ENCODE measurements around the gene NUTM2D.
"Not testable (repeated sequence)": the region's sequence is repeated elsewhere in the genome, so short reads cannot be mapped to it uniquely, and the experiment has no call there.

The NUTM2D gene, protein sequence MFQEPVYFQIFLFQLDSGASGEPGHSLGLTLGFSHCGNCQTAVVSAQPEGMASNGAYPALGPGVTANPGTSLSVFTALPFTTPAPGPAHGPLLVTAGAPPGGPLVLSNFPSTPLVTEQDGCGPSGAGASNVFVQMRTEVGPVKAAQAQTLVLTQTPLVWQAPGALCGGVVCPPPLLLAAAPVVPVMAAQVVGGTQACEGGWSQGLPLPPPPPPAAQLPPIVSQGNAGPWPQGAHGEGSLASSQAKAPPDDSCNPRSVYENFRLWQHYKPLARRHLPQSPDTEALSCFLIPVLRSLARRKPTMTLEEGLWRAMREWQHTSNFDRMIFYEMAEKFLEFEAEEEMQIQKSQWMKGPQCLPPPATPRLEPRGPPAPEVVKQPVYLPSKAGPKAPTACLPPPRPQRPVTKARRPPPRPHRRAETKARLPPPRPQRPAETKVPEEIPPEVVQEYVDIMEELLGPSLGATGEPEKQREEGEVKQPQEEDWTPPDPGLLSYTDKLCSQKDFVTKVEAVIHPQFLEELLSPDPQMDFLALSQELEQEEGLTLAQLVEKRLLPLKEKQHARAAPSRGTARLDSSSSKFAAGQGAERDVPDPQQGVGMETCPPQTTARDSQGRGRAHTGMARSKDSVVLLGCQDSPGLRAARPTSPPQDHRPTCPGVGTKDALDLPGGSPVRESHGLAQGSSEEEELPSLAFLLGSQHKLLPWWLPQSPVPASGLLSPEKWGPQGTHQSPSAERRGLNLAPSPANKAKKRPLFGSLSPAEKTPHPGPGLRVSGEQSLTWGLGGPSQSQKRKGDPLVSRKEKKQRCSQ

DNA sequence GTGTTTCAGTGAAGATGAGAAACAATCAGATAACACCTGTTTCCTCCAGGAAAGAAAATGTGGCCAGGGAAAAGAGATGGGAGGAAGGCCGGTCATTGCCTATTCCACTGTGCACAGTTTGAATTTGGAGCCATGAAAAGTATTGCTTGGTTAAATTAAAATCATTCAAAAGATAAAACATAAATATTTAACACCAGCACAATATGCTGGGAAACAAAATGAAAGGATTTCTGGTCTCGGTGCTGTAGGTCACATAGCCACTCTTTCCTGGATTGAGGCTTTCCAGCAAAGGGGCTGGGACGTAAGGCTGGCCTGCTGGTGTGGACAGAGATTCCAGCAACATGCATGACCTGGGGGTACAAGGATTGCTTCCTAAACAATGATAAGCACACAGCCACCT lies at the start of gene NUTM2D:
Gene NUTM2D, plus strand, starts transcription at position 301 of the 400 bp plus-strand sequence. CDS start 522 bp downstream, outside the sequence.
- DNase-seq, result not testable (repeated sequence)

DNA sequence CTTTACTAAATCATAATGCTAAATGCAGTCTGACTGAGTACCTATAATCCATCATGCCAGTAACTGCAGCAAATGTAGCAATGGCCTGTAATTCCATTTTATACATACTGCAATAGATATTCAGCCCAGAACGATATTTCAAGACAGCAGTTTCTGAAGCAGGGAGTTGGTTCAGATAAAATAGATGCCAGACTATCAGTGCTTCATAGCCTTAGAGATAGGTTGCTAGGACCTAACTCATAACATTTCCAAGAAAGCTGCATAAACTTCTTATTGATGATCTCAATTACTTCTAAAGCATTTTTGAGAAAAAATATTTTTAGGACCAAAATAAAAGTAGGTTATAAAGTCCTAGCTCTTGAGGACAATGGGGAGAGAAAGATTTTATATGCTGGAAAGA lies 48.8 kb upstream of the NUTM2D start:
- DNase-seq, result not testable (repeated sequence)

DNA sequence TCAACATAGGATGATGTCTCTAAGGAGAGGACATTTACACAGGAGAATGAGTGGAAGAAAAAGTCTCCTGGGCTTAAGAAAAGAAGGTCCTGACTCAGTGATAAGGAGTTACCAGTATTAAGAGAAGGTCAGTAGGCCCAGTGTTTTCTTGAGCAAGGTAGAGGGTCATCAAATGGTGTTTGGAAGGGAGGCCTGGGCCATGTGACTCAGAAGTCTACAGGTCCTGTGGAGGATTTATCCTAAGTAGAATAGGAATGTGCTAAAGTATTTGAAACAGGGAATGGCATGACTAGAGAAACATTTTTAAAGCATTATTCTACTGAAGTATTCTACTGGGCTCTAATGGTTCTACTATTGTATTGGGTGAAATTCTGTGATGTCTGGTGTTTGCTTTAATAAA lies 47.9 kb upstream of the NUTM2D start:
- not testable (repeated sequence) for DNase-seq

DNA sequence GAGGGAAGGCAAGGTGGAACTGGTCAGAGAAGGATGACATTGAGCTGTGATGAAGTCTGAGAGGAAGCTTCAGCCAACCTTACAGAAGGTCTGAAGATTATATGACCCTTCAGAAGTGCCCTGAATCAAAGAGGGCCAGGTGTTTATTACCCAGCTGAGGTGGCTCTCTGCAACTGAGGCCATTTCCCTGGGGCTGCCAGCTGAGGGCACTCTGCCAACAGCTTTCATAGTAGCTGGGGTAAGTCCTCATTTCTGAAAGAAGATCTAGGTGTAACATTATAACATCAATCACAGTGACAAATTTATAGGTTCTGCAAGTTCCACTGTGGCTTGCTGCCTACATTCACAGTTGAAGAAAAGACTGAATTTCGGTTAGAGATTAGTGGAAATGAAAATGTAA lies 46.0 kb upstream of the NUTM2D start:
- not testable (repeated sequence) for DNase-seq

DNA sequence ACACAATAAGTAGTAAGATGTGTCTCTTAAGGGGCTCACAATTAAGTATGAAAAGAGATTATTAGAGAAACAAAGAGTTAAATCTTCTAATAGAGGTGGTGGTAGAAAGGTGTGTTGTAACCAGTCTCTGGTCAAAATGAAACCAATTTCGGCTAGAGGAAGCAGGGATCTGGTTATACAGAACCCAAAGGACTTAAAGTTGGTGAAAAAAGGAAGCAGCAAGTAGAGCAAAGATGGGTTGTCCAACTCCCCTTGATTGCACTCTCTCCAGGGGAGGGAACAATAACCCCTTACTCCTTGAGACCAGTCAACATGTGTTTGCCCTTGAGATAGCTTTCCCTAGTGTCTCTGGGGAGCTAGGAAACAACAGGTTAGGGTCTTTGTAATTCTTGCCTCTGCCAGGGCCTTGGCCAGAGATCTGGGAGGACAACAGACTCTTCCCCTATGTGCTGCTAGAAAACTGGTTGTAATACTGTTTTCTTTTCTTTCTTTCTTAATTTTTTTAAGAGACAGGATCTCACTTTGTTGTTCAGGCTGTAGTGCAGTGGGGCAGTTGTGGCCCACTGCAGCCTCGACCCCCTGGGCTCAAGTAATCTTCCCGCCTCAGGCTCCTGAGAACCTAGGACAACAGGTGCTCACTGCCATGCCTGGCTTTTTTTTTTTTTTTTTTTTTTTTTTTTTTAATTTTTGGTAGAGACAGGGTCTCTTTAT lies 43.7 kb upstream of the NUTM2D start:
- DNase-seq, result not testable (repeated sequence)

DNA sequence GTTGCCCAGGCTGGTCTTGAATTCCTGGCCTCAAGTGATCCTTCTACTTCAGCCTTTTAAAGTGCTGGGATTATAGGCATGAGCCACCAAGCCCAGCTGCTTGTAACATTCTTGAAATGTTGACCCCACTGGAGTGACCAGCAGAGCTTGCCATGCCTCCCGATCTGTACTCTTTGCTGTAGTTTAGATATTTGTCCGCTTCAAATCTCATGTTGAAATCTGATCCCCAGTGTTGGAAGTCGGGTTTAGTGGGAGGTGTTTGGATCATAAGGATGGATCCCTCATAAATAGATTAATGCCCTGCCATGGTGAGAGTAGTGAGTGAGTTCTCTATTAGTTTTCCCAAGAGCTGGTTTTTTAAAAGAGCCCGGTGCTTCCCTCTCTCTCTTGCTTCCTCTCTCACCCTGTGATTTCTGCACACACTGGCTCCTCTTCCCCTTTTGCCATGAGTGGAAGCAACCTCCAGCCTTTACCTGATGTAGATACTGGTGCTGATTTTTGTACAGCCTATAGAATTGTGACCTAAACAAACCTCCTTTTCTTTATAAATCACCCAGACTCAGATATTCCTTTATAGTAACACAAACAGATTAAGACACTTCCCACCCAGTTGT lies 43.1 kb upstream of the NUTM2D start:
- DNase-seq, result not testable (repeated sequence)

DNA sequence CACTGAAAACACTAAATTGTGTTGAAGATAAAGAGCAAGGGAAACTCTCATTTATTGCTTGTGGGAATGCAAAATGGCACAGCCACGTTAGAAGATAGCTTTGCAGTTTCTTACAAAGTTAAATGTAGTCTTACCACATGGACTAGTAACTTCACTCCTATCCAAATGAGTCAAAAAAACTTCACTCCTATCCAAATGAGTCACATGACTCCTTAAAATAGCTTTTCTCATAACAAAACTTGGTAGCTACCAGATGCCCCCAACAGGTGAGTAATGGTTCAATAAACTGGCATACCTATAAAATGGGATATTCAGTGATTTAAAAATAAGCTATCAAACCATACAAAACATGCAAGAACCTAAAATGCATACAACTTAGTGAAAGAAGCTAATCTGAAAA lies 36.0 kb upstream of the NUTM2D start:
- not testable (repeated sequence) for DNase-seq

DNA sequence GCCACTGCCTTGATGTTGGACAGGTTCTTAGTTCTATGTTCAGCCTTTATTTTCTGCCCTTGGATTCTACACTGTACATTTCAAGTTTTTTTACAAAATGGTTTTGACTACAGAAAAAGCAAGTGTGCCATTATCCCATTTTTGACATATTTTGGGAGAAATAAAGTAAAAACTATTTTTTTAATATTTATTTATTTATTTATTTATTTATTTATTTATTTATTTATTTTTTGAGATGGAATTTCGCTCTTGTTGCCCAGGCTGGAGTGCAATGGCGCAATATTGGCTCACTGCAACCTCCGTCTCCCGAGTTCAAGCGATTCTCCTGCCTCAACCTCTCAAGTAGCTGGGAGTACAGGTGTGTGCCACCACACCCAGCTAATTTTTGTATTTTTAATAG lies 33.0 kb upstream of the NUTM2D start:
- not testable (repeated sequence) for DNase-seq

DNA sequence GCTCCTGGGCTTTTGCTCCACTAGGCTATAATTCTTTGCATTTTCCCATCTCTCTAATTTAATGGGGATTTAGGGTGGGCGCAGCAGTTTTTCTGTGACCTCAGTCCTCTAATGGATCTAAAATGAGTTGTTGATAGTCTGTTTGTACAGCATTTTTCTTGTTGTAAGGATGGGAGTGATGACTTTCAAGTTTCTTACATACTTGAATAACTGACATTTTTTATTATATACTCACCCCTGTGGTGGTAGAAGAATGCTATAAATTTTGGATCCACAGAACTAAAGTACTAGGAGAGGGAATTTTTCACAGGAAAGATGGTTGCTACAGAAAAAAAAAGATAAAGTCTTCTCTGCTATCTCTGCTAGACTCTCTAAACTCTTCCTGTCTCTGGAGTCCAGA lies 29.6 kb upstream of the NUTM2D start:
- DNase-seq, result not testable (repeated sequence)

DNA sequence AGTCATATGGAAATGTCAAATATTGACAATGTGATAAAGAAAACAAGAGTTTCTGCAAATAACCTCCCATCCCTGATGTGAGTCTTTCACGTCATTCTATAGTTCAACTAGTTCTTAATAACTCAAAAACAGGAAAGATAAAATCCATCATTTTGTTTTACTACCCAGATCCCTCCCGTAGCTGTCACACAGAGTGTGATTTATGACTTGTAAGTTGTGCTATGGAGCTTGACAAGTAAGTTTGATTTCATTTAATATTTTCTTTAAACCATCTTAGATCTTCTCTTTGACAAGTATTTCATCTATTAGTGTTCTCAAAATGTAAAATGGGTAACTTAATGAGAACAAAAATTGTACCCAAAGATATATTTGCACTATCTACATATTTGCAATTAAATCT lies 28.4 kb upstream of the NUTM2D start:
- not testable (repeated sequence) for DNase-seq

DNA sequence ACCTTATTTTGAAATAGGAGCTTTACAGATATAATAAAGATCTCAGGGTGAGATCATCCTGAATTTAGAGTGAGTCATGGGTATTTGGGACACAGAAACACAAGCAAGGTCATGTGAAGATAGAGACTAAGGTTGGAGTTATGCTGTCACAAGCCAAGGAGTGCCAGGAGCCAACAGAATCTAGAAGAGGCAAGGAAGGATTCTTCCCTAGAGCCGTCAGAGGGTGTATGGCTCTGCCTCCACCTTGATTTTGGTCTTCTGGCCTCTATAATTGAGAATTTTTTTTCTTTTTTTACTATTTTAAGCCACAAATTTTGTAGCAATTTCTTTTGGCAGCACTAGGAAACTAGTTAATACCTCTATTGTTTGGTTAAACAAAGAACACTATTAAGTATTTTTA lies 24.9 kb upstream of the NUTM2D start:
- not testable (repeated sequence) for DNase-seq

DNA sequence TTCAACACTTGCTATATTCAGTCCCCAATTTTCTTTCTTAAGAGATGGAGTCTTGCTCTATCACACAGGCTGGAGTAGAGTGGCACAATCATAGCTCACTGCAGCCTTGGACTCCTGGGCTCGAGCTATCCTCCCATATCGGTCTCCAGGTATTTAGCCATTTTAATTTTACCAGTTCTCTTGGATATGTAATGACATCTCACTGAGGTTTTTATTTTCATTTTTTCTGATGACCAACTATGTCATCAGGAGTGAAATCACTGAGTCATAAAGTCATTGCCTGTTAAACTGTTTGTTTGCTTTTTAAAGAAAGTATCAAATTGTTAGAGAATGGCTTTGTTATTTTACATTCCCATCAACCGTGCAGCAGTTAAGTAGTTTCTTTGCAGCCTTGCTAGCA lies 17.1 kb upstream of the NUTM2D start:
- not testable (repeated sequence) for DNase-seq

DNA sequence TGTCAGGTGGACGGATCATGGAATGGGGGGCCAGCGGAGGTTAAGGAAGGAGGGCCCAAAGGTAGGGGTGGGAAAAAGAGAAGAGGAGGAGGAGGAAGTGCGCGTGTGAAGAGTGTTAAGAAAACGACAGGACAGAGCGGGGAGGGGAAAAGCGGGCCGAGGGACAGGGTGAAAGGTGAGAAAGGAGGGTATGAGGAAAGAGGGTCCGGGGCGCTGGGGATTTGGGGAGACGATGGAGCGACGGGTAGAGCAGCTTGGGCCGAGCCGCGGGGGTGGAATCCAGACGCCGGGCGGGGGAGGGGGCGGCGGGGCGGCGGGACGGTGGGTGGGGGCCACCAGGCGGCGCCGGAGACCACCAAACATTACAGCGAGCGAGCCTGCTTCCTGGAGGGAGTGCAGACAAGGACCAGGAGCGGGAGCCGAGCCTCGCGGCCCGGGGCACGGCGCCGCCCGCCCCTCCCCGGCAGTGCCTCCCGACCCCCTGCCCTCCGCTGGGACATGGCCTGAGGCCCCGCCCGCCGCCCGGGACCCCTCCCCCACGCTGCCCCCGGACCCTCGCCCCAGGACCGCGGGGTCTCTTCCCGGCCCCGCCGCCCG lies 15.9 kb upstream of the NUTM2D start:
- not testable (repeated sequence) for DNase-seq

DNA sequence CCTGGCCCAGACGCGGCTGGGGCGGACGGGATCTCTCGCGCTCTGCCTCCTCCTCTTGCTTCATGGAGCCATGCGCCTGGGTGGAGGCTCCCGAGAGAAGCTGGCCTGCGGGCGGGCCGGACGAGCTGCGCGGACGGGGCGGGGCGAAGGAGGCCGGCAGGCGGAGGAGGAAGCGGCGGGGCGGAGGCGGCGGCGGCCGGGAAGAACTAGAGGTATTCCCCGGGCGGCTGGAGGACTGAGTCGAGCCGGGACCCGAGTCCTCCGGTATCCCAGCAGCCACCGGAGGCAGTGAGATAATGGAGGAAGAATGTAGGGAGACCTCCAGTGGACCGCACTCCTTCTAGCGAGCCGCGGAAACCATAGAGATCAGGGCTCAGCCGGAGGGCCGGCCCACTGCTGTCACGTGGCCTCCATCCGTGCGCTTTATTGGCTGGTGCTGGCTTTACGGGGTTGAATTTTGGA lies 15.3 kb upstream of the NUTM2D start:
- DNase-seq, result peak; percentile 67

DNA sequence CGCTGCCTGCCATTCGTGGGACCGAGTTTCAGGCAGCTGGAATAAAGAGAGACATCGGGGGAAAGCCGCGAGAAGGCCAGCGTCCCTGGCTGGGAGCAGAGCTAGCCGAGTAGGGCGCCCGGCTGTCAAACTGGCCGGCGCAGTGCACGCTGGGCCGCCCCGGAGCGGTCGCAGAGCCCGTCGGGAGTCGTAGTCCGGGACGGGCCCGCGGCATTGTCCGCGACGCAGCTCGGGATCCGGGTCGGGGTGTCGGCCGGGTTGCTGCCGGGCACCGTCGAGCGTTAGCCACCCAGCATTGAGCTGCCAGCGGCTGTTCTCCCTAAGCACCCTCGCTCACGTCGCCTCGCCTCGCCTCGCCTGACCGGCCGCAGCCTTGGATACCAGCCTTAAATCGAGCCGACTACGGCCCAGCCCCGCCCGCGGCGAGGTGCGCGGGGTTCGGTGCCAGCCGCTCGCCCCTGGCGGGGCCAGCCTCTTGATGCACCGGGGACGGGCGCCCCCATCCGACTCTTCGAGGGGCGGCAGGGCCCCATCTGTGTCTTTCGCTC lies 14.8 kb upstream of the NUTM2D start:
- peak; percentile 80 for DNase-seq

DNA sequence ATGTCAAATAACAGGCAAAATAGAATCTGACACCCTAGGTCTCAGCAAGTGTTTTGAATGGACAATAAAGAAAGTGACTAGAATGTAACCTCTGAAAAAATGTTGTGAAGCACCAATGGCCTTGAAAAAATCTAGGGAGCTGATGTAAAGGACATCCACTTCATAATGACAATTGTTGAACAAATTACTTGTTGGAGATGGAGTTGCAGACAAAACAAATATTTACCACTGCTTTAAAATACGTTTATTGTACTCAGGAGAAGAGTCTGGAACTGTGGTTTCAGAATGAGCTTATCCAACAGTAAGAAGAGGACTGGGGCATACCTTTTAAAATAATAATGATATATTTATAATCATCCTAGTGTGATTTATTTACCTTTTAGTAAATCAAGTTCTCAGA lies 11.8 kb upstream of the NUTM2D start:
- DNase-seq, result not testable (repeated sequence)

DNA sequence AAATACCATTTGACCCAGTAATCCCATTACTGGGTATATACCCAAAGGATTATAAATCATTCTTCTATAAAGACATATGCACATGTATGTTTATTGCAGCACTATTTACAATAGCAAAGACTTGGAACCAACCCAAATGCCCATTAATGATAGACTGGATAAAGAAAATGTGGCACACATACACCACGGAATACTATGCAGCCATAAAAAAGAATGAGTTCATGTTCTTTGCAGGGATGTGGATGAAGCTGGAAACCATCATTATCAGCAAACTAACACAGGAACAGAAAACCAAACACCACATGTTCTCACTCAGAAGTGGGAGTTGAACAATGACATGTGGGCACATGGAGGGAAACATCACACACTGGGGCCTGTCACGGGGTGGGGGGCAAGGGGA lies 7.4 kb upstream of the NUTM2D start:
- not testable (repeated sequence) for DNase-seq

DNA sequence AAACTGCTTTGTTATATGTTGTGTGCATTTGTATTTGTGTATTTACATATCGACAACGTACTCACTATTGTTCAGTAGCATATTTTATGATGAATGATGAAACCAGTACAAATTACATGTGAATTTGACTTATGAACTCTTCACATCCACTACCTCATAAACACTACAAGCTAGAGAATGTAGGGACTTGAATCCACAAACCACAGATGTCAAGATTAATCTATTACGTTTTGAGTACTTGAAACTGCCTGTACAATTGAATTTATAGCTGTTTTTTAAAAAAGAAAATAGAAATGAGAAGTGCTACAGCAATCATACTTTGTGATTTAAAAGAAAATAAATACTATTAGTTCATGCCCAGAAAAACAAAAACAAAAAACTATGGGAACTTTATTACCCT lies 4.7 kb upstream of the NUTM2D start:
- not testable (repeated sequence) for DNase-seq

DNA sequence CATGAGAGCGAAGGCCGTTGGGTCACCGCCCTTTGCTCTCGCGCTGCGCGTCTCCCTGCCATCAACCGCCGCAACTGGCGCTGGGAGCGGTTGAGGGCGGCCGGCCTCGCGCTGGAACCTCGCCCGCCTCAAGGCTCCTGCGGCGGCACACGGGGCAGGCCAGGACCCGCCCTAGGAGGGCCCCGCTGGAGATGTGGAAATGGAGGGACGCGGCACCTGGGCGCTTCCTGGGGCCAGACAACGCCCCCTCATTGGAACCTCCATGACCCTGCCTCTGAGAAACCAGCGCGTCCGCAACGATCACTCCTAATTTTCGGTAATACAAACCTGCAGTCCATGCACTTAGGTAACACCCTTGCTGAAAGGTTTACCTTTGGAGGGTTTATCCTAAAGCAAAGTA lies 2.4 kb upstream of the NUTM2D start:
- not testable (repeated sequence) for DNase-seq

DNA sequence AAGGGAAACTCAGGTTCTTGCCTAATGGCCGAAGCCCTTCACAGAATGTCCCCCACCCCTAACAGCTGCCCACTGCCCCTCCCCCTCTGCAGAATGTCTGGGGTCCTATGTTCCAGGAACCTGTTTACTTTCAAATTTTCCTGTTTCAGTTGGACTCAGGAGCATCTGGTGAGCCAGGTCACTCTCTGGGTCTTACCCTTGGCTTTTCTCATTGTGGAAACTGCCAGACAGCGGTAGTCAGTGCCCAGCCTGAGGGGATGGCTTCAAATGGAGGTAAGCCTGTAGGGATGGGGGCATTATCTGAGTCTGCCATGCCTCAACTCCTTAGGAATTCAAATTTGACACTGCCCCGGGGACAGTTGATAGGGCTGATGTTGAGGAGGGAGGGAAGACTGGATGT lies 615 bp downstream of the NUTM2D start:
- not testable (repeated sequence) for DNase-seq

DNA sequence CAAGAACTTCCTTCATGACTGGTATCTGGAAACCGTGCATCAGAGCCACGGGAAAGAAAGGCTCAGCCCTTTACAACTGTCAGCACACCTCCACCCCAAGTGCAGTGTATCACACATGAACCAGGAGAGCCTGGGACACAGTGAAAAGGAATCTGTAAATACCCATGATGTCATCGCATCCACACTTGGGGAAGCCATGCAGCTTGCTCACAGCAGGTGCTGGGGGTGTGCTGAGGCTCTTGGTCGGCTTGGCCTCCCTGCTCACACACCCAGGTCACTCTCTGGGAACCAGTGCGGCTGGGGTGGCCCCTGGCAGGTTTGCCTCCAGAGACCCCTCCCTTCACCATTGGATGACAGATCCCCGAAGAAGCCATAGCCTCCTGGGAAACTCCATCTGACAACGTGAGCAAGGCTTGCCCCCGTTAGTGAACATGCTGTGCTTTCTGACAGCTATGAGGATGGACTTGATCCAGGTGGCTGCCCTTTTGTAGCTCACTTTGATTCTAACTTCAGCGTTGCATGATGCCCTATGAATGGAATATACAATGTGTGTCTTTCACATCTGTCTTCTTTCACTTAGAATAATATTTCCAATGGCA lies 12.1 kb downstream of the NUTM2D start:
- DNase-seq, result not testable (repeated sequence)

All from activated CD4-positive, alpha-beta T cell treated with anti-CD3 and anti-CD28 coated beads, Interleukin-2, amount 50 U/mL, for 1 hour (primary cell).